CD14-positive monocyte (primary cell): ENCODE results near the gene GPS1. TPM values are rescaled to one million over a fixed set of nuclear protein-coding genes. Genes with fewer than 3 reads are reported as not detected.

Experiments
- DNase-seq, 3 donors: peaks; one replicate each; pipeline ENCODE4 v3.0.0-alpha.2; 2011 to 2022
- H2AFZ ChIP-seq: 2 replicates; pipeline ENCODE4 v1.6.0; 2012; ENCODE audit warnings: mild to moderate bottlenecking, low read depth, low read length, inconsistent platforms; ENCODE audit not compliant: insufficient read depth, poor library complexity, severe bottlenecking
- H3K27ac ChIP-seq, 2 donors: 1 replicate in 1 of 2; 2 replicates in 1 of 2; pipeline ENCODE4 v1.5.1; 2012 to 2013; ENCODE audit warnings: low read length in 2 of 2, control low read depth in 1 of 2, inconsistent platforms in 1 of 2, low read depth in 1 of 2, mild to moderate bottlenecking in 1 of 2
- H3K27me3 ChIP-seq, 2 donors: one replicate each; pipeline versions ENCODE4 v1.6.0 to v1.6.1; 2011 to 2013; ENCODE audit warnings: low read length in 2 of 2; ENCODE audit not compliant: control insufficient read depth in 2 of 2, insufficient read depth in 2 of 2
- H3K36me3 ChIP-seq, 2 donors: replicated peaks in 1 of 2; 1 replicate in 1 of 2; 2 replicates in 1 of 2; pipeline versions ENCODE4 v1.5.1 to v1.6.1; 2012 to 2013; ENCODE audit warnings: low read length in 2 of 2, control low read depth in 1 of 2, inconsistent platforms in 1 of 2, mild to moderate bottlenecking in 1 of 2; ENCODE audit not compliant: insufficient read depth in 2 of 2, control insufficient read depth in 1 of 2
- H3K4me1 ChIP-seq, 2 donors: 1 replicate in 1 of 2; 2 replicates in 1 of 2; pipeline versions ENCODE4 v1.5.1 to v1.6.1; 2012 to 2013; ENCODE audit warnings: low read length in 2 of 2, control low read depth in 1 of 2, inconsistent platforms in 1 of 2, mild to moderate bottlenecking in 1 of 2, moderate library complexity in 1 of 2; ENCODE audit not compliant: insufficient read depth in 2 of 2, control insufficient read depth in 1 of 2
- H3K4me2 ChIP-seq: replicated peaks from 2 replicates; pipeline ENCODE3; 2012; ENCODE audit warnings: low read length, moderate library complexity, mild to moderate bottlenecking; ENCODE audit not compliant: poor library complexity, severe bottlenecking; ENCODE audit errors: extremely low read depth
- H3K4me3 ChIP-seq, 3 experiments: fragments of 200-600 bp in 1 of 3; sonication (generic) in 1 of 3; replicated peaks in 1 of 3; 1 replicate in 2 of 3; 2 replicates in 1 of 3; pipeline ENCODE4 v1.5.1; 2011 to 2013; ENCODE audit warnings: low read length in 3 of 3, mild to moderate bottlenecking in 3 of 3, control low read depth in 2 of 3, low read depth in 2 of 3, inconsistent platforms in 1 of 3, moderate library complexity in 1 of 3
- H3K79me2 ChIP-seq: 2 replicates; pipeline ENCODE4 v1.6.0; 2012; ENCODE audit warnings: mild to moderate bottlenecking, control low read depth, inconsistent platforms, low read length, moderate library complexity; ENCODE audit not compliant: insufficient read depth
- H3K9ac ChIP-seq: 2 replicates; pipeline ENCODE4 v1.6.0; 2017; ENCODE audit warnings: low read length, mild to moderate bottlenecking; ENCODE audit not compliant: insufficient read depth, poor library complexity, severe bottlenecking
- H3K9me3 ChIP-seq, 2 donors: replicated peaks in 1 of 2; 1 replicate in 1 of 2; 2 replicates in 1 of 2; pipeline versions ENCODE4 v1.5.1 to v1.6.1; 2012 to 2013; ENCODE audit warnings: low read length in 2 of 2, control low read depth in 1 of 2; ENCODE audit not compliant: control insufficient read depth in 1 of 2, insufficient read depth in 1 of 2
- H4K20me1 ChIP-seq: 2 replicates; pipeline ENCODE4 v1.6.0; 2012; ENCODE audit warnings: mild to moderate bottlenecking, low read length, control low read depth, moderate library complexity; ENCODE audit not compliant: insufficient read depth
- H3K27ac Mint-ChIP-seq, 7 donors: one replicate each; pipeline ENCODE4 v1.8.0; 2020; ENCODE audit warnings: mild to moderate bottlenecking in 7 of 7, mixed read lengths in 7 of 7, moderate library complexity in 6 of 7, inconsistent platforms in 2 of 7
- H3K27me3 Mint-ChIP-seq, 3 donors: one replicate each; pipeline ENCODE4 v1.8.0; 2021 to 2022; ENCODE audit warnings: low read depth in 3 of 3, mild to moderate bottlenecking in 3 of 3, mixed read lengths in 3 of 3, moderate library complexity in 3 of 3, inconsistent platforms in 1 of 3
- H3K36me3 Mint-ChIP-seq, 2 donors: one replicate each; pipeline ENCODE4 v1.8.0; 2020; ENCODE audit warnings: mixed read lengths in 2 of 2, inconsistent platforms in 1 of 2, mild to moderate bottlenecking in 1 of 2
- H3K4me1 Mint-ChIP-seq: one replicate; pipeline ENCODE4 v1.8.0; 2020; ENCODE audit warnings: mild to moderate bottlenecking, mixed read lengths
- H3K4me3 Mint-ChIP-seq, 2 donors: one replicate each; pipeline ENCODE4 v1.8.0; 2020; ENCODE audit warnings: mild to moderate bottlenecking in 2 of 2, mixed read lengths in 2 of 2, moderate library complexity in 1 of 2
- H3K9me3 Mint-ChIP-seq, 7 donors: one replicate each; pipeline ENCODE4 v1.8.0; 2020 to 2022; ENCODE audit warnings: mixed read lengths in 7 of 7, mild to moderate bottlenecking in 6 of 7, moderate library complexity in 6 of 7, inconsistent platforms in 2 of 7
- WGBS: methylation state at CpG from one replicate; pipeline ENCODE4 v1.1.5; 2013; ENCODE audit warnings: missing lambda C conversion rate; ENCODE audit not compliant: insufficient coverage; 5-methylcytosine and 5-hydroxymethylcytosine counted together
- intact Hi-C, 2 donors: fragments of 100-400 bp; cut with micrococcal nuclease; formaldehyde crosslinking; loops; one replicate each; pipeline versions ENCODE4 v1.15.0 to v1.15.1; 2023
- polyA plus RNA-seq, 3 donors: library from polyadenylated mRNA; depleted of rRNA in 1 of 3; unstranded in 2 of 3; stranded (reverse) in 1 of 3; fragments of 300-500 nt in 2 of 3; fragments of >200 nt in 1 of 3; fragmentation: Illumina TruSeq in 2 of 3; gene quantifications; 1 replicate in 2 of 3; 2 replicates in 1 of 3; pipeline ENCODE4 v1.2.3, GENCODE V29; 2012 to 2021
- TF ChIP-seq, protein P1 (sequence below): fragments of 200-600 bp; IDR thresholded peaks from one replicate; pipeline ENCODE4 v1.8.0; 2022; ENCODE audit warnings: antibody characterized with exemption, mild to moderate bottlenecking

Gene GPS1
- polyA plus RNA-seq, 3 donors = 101 to 130 (median 110) TPM

DNA sequence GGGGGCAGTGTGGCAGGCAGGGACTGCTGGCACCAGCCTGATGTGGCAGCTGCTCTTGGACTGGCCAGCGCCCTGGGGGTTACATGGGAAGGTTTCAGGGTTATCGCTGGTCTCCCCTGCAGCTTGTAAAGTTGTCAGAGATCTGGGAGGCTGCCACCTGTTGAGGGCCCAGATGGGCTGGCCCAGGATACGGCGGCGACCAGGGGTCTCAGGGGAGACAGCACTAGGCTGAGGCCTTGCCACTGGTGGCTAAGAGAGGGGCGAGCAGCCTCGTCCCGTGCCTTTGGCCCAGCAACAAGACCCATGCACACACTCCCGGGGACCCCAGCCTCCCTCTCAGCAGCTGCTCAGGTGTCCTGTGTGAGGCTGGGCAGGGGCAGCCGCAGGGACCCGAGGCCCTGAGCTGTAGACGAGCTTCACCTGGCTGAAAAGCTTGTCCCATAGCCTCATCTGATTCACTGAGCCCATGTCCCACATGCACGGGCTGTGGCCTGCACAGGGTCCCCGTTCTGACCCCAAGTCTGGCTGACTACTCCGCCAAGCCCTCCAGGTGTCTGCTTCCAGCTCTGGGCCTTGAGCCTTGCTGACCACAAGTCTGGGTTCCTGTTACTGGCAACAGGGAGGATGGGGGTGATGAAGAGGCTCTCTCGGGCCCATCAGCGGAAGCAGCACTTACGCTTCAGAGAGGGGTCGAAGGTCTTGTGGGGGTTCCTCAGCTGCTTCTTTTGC lies 7.7 kb downstream of the GPS1 start:
- no peak overlapping the region for H2AFZ ChIP-seq
- H3K27ac Mint-ChIP-seq = no peak overlapping the region
- peaks cover 5% of the 10 kb centered on the region for H4K20me1 ChIP-seq
- no peaks in the 10 kb centered on the region for H3K27me3 Mint-ChIP-seq
- H3K4me3 Mint-ChIP-seq = no peak overlapping the region
- 95% methylated on average over 17 of the region's 19 CpGs for WGBS
- H3K4me2 ChIP-seq = no peak overlapping the region
- TF ChIP-seq, protein P1, sequence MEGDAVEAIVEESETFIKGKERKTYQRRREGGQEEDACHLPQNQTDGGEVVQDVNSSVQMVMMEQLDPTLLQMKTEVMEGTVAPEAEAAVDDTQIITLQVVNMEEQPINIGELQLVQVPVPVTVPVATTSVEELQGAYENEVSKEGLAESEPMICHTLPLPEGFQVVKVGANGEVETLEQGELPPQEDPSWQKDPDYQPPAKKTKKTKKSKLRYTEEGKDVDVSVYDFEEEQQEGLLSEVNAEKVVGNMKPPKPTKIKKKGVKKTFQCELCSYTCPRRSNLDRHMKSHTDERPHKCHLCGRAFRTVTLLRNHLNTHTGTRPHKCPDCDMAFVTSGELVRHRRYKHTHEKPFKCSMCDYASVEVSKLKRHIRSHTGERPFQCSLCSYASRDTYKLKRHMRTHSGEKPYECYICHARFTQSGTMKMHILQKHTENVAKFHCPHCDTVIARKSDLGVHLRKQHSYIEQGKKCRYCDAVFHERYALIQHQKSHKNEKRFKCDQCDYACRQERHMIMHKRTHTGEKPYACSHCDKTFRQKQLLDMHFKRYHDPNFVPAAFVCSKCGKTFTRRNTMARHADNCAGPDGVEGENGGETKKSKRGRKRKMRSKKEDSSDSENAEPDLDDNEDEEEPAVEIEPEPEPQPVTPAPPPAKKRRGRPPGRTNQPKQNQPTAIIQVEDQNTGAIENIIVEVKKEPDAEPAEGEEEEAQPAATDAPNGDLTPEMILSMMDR = no peak
- H3K9ac ChIP-seq = no peak overlapping the region
- H3K4me1 ChIP-seq = peaks cover 5 to 11% of the 10 kb centered on the region in 2 donors
- intact Hi-C loops = no loop called here
- H3K27ac ChIP-seq = no peak overlapping the region
- H3K36me3 Mint-ChIP-seq = peaks cover 36 to 68% of the 10 kb centered on the region in 2 donors
- H3K36me3 ChIP-seq = peaks cover 90 to 92% of the 10 kb centered on the region in 2 donors
- H3K27me3 ChIP-seq = no peaks in the 10 kb centered on the region
- H3K9me3 ChIP-seq = no peaks in the 10 kb centered on the region
- H3K9me3 Mint-ChIP-seq = no peaks in the 10 kb centered on the region
- peaks cover 9% of the 10 kb centered on the region for H3K4me1 Mint-ChIP-seq
- H3K4me3 ChIP-seq = no peak overlapping the region
- peaks cover 5% of the 10 kb centered on the region for H3K79me2 ChIP-seq
- no peak for DNase-seq

DNA sequence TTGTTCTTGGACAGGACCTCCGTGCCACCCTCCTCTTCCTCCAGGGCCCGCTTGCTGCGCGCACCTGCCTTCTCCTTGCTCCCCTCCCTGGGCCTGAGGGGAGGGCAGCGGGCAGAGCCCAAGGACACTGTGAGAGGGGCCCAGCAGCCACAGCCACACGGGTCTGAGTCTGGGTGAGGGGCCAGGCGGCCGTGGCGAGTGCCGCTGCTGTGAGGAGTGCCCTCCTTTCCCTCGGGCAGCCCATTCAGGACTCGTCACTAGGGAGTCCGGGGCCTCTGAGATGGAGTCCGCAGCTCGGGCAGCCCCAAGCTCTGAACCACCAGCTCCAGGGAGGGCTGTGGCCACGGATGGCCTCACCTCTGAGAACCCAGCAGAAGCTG lies 8.3 kb downstream of the GPS1 start:
- H3K9me3 ChIP-seq = no peaks in the 10 kb centered on the region
- H4K20me1 ChIP-seq = peaks cover 10% of the 10 kb centered on the region
- no peak for DNase-seq
- no peak overlapping the region for H3K4me3 ChIP-seq
- H2AFZ ChIP-seq = no peak overlapping the region
- Mint-ChIP-seq H3K36me3 (peaks cover 30 to 63% of the 10 kb centered on the region in 2 donors), H3K4me3 (no peak overlapping the region), H3K4me1 (peaks cover 15% of the 10 kb centered on the region), H3K27ac (peak overlapping the region in 1 of 7 donors; percentile 75), H3K27me3 (no peaks in the 10 kb centered on the region), H3K9me3 (no peaks in the 10 kb centered on the region)
- TF ChIP-seq, protein P1 = no peak
- H3K27me3 ChIP-seq = no peaks in the 10 kb centered on the region
- peaks cover 85 to 87% of the 10 kb centered on the region in 2 donors for H3K36me3 ChIP-seq
- H3K4me1 ChIP-seq = peaks cover 10 to 17% of the 10 kb centered on the region in 2 donors
- H3K79me2 ChIP-seq = peaks cover 10% of the 10 kb centered on the region
- no peak overlapping the region for H3K27ac ChIP-seq
- H3K9ac ChIP-seq = no peak overlapping the region
- H3K4me2 ChIP-seq = no peak overlapping the region
- 94% methylated on average over 10 of the region's 16 CpGs for WGBS
- intact Hi-C loops = no loop called here
